Breast epithelium (tissue), 3 donors: ENCODE results near the gene GDPD5.

Source experiments
- POLR2A ChIP-seq: fragments of 450-650 bp; IDR thresholded peaks from one replicate; pipeline ENCODE4 v1.6.1; 2016; ENCODE audit warnings: antibody characterized with exemption, mild to moderate bottlenecking, moderate library complexity
- POLR2AphosphoS5 ChIP-seq, 3 donors: sonication (generic); formaldehyde crosslinking; IDR thresholded peaks; one replicate each; pipeline ENCODE4 v1.6.1; 2017; ENCODE audit warnings: antibody characterized with exemption in 3 of 3
- TF ChIP-seq, protein P1 (sequence below), 3 donors: fragments of 450-650 bp; IDR thresholded peaks; one replicate each; pipeline ENCODE4 v1.5.1; 2016 to 2017; ENCODE audit warnings: antibody characterized with exemption in 3 of 3, mild to moderate bottlenecking in 3 of 3, moderate library complexity in 3 of 3

DNA sequence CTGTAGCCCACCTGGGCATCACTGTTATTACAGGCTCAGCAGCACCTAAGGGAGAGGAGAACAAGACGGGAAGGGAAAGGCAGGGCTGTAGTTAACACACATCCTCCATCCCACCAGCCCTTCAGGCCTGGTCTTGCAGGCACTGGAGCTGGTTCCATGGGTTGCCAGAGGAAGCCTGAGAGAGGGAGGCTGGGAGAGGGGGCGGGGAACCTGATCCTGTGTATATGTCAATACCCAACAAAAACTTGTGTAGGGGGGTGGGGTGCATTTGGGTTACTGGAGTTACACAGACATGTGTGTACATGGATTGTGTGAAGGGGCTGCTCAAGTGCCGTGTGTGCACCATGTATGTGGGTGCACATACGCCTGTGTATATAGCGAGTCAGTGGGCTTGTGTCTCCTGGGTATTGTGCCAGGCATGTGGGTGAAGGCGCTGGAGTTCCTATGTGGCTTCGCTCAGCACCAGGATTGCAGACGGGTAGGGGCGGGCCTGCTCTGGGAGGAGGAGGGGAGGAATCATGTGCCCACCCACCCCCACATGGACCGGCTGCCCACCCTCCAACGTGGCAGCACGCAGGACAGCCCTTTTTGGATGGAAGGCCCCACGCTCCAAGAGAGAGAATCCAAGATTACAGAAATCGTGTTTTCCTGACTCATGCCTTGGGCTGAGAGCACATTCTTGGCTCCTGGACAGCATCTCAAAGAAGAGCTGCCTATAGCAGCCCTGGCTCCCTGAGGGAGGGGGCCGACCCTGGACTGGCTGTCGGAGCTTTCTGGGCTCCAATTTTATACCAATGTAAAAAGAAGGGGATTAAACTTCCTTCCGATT is 32.1 kb upstream of the GDPD5 start:
- TF ChIP-seq, protein P1, sequence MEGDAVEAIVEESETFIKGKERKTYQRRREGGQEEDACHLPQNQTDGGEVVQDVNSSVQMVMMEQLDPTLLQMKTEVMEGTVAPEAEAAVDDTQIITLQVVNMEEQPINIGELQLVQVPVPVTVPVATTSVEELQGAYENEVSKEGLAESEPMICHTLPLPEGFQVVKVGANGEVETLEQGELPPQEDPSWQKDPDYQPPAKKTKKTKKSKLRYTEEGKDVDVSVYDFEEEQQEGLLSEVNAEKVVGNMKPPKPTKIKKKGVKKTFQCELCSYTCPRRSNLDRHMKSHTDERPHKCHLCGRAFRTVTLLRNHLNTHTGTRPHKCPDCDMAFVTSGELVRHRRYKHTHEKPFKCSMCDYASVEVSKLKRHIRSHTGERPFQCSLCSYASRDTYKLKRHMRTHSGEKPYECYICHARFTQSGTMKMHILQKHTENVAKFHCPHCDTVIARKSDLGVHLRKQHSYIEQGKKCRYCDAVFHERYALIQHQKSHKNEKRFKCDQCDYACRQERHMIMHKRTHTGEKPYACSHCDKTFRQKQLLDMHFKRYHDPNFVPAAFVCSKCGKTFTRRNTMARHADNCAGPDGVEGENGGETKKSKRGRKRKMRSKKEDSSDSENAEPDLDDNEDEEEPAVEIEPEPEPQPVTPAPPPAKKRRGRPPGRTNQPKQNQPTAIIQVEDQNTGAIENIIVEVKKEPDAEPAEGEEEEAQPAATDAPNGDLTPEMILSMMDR (IDR thresholded peaks at IDR 0.05), result no peak
- TF ChIP-seq POLR2A (no peak), POLR2AphosphoS5 (IDR thresholded peaks at IDR 0.05) (no peak)
